GM18517 (cell line): ENCODE measurements around the gene IGHMBP2.

ENCODE experiments used
- ATAC-seq: cut with Tn5 transposase; IDR thresholded peaks from one replicate; pipeline ENCODE4 v1.9.1; 2021; ENCODE audit warnings: mild to moderate bottlenecking, moderate library complexity; ENCODE audit not compliant: unreplicated experiment

IGHMBP2 gene

GRCh38 chr11:68925611-68926010 lies 21.9 kb downstream of the IGHMBP2 start:
- no peak for ATAC-seq

- ATAC-seq = no peak
Observed at GRCh38 chr11:68927280-68928135, 23.8 kb downstream of the IGHMBP2 start.

GRCh38 chr11:68928136-68928880 lies 24.6 kb downstream of the IGHMBP2 start:
- ATAC-seq = no peak

- no peak for ATAC-seq
Observed at GRCh38 chr11:68929135-68929534, 25.4 kb downstream of the IGHMBP2 start.

- no peak for ATAC-seq
Observed at GRCh38 chr11:68929706-68930570, 26.2 kb downstream of the IGHMBP2 start.

GRCh38 chr11:68930991-68931855 lies 27.5 kb downstream of the IGHMBP2 start:
- ATAC-seq = no peak

- no peak for ATAC-seq
Observed at GRCh38 chr11:68931911-68932310, 28.2 kb downstream of the IGHMBP2 start.

GRCh38 chr11:68932358-68932757 lies 28.7 kb downstream of the IGHMBP2 start:
- ATAC-seq = no peak

- ATAC-seq = no peak
Observed at GRCh38 chr11:68932933-68933577, 29.4 kb downstream of the IGHMBP2 start.

- no peak for ATAC-seq
Observed at GRCh38 chr11:68933605-68934320, 30.1 kb downstream of the IGHMBP2 start.

GRCh38 chr11:68934321-68934645 lies 30.6 kb downstream of the IGHMBP2 start:
- ATAC-seq = no peak

GRCh38 chr11:68934666-68935065 lies 31.0 kb downstream of the IGHMBP2 start:
- no peak for ATAC-seq

- no peak for ATAC-seq
Observed at GRCh38 chr11:68935066-68935465, 31.4 kb downstream of the IGHMBP2 start.

- ATAC-seq = no peak
Observed at GRCh38 chr11:68935516-68936357, 32.0 kb downstream of the IGHMBP2 start.

- ATAC-seq = no peak
Observed at GRCh38 chr11:68936358-68936636, 32.6 kb downstream of the IGHMBP2 start.

GRCh38 chr11:68936676-68937620 lies 33.3 kb downstream of the IGHMBP2 start:
- no peak for ATAC-seq

GRCh38 chr11:68938088-68938487 lies 34.4 kb downstream of the IGHMBP2 start:
- ATAC-seq = no peak
